LNCAP (cell line): Measurements from ENCODE around the gene CDKL1.

ENCODE experiments used
- TF ChIP-seq, protein P1 (sequence below): fragments of 450-650 bp; IDR thresholded peaks from 2 replicates; pipeline ENCODE4 v1.5.1; 2017; ENCODE audit warnings: mild to moderate bottlenecking

CDKL1 gene

DNA sequence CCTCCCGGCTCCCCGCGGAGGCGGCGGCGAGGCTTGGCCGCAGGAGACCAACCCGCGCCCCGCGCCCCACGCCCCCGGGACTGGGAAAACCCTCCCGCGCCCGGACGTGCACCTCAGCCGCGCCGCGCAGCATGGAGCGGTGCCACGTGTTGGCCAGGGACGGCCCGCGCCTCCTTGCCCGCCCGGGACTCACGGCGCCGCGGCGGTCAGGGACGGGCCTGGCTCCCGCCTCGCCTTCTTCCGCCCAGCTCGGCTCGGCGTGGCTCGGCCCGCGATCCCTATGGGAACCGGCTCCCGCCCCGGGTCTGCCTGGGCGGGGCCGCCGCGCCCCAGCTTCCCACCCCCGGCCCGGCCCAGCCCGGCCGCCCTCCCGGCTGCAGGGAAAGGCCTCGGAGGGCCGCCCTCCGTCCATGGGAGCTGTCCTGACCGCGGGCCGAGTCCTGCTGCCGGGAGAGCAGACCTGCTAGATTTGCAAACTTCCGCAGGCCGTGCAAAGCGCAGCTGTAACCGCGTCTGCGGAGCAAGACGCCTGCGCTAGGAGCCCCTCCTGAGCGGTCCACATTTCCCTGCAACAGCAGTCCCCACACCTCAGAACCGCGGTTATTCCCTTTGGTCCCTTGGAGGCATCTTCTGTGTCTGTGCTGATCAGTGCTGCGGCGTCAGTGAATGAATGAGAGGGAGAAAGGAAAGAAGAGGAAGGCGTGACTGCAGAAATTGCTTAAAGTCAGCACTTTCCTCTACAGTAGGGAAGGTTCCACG is at the start of gene CDKL1:
Gene CDKL1 (minus strand): TSS at position 251 of the 759 bp plus-strand sequence. CDS start 1,013 bp downstream, outside the sequence.
- TF ChIP-seq, protein P1, sequence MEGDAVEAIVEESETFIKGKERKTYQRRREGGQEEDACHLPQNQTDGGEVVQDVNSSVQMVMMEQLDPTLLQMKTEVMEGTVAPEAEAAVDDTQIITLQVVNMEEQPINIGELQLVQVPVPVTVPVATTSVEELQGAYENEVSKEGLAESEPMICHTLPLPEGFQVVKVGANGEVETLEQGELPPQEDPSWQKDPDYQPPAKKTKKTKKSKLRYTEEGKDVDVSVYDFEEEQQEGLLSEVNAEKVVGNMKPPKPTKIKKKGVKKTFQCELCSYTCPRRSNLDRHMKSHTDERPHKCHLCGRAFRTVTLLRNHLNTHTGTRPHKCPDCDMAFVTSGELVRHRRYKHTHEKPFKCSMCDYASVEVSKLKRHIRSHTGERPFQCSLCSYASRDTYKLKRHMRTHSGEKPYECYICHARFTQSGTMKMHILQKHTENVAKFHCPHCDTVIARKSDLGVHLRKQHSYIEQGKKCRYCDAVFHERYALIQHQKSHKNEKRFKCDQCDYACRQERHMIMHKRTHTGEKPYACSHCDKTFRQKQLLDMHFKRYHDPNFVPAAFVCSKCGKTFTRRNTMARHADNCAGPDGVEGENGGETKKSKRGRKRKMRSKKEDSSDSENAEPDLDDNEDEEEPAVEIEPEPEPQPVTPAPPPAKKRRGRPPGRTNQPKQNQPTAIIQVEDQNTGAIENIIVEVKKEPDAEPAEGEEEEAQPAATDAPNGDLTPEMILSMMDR, result no peak

DNA sequence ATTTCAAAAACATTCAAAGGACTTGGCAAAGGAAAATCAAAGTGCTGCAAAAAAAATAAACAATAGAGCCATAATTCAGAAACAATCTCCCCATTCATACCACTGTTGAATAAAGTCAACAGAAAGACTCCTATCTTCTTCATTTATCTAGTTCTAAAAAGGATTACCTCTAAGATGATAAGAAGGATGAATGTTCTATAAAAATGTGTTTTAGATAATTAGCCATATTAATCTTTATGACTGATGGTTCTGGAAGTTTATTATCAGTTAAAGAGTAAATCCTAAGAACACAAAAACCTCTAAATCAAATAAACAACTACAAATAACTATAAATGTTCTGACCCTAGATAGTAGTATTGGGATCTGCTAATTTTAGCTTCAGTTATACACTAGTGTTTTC is 37.8 kb upstream of the CDKL1 start:
- TF ChIP-seq, protein P1, result no peak

DNA sequence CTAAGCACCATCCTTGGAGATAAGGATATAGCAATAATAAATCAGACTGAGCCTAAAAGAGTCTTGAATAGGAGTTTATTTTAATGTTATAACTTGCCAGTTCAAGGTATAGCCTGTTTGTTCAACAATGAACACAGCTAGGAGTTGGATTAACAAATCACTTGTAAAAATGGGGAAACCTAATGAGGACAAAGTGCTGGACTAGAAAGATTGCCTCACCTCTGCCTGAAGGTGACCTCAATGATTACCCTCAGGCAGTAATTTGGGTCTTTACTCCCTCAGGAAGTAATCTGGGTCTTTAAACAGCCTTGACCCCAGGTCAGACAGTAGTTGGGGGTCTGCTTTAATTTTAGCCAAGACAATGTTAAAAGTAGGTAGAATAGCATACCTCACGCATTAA is 35.5 kb upstream of the CDKL1 start:
- TF ChIP-seq, protein P1, result no peak

DNA sequence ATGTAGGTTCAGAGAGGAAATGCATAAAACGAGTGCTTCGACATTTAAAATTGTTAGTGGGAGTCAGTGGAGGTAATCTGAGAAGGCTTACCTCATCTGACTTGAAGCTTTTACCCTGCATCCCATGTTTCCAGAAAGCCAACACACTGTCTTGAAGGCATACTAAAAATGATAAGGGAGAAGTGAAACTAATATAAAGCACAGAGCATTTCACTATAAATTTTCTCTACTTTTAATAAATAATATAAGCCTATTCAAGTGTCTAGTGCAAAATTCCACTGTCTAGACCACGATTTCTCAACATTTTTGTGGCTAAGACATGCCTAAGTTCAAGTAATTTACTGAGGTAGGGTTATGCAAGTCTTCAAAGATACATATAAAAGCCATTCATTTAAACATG is 29.1 kb upstream of the CDKL1 start:
- TF ChIP-seq, protein P1, result no peak

DNA sequence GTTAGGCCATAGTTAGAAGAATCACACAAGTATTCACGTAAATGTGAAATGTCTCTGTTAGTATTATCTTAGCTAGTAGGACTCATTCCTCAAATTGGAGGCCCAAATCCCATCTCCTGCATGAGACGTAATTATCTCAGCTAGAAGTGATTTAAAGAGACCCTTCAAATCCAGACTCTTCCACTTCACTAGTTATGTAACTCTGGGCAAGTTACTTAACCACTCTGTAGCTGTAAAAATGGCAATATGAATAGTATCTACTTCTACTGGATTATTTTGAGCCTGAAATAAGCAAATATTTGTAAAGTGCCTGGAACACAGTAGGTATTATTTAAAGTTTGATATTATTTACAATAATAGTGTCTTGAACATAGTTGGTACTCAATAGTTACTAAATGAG is 28.4 kb upstream of the CDKL1 start:
- TF ChIP-seq, protein P1, result no peak

DNA sequence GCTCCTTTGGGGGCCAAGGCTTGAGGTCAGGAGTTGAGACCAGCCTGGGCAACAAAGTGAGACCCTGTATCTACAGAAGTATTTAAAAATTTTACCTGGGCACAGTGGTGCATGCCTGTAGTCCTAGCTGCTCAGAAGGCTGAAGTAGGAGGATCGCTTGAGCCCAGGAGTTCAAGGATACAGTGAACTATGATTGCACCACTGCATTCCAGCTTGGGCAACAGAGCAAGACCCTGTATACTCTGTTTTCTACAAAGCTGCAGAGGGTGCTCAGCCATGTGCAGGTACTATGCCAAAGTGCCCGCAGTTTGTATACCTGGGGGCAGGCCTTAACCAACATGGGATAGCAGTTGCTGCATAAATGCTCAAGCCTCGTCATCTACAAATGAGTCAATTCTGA is 26.8 kb upstream of the CDKL1 start:
- TF ChIP-seq, protein P1, result no peak

DNA sequence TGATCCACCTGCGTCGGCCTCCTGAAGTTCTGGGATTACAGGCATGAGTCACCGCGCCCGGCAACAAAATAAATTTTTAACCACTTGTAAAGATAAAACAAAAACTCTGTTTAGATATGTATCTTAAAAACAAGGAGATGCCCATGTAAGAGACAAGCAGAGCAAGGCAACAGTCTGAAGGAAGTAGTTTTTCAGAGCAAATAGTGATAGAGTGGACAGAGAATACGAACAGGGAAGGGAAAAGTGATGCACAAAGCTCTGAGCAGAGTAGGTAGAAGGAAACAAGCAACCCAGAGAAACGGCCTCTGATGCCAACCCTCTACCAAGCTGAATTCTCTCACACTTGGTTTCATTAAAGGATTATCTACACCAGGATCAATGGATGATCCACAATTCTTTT is 24.8 kb upstream of the CDKL1 start:
- TF ChIP-seq, protein P1, result no peak
